ENCODE measurements around the gene GALNT7.

GALNT7 gene

DNA sequence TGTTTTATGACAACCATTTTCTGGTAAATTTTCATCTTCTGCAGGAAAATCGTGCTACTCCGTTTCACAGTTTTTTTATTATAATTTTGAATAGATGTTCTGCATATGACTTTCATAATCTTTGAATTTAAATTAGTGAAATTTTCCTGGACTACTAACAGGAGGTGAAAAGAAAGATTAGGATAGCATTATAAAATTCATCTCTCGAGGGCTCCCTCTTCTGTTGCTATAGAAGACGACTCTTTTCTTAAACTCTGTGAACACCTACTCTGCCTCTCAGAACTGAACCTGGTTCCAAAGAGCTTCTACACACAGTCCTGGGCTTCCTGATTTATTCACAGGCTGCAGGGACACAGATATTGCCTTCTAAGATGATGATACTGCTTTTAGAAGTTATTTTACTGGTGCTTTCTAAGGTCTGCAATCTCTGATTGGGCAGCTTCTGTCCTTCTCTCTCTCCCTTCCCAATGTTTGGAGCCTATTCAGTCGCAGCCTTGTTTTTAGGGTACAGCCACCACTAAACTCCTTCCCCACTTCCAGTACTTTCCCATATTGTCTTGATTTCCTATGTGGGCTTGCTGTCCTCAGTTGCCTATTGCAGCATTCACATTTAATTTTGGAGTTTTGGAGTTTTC, 192.1 kb downstream of the GALNT7 start:
- Mint-ChIP-seq H3K36me3 (no peaks in the 10 kb centered on the region), H3K27me3 (peaks cover 2% of the 10 kb centered on the region), H3K9me3 (ENCODE audit: low read depth) (no peaks in the 10 kb centered on the region)

DNA sequence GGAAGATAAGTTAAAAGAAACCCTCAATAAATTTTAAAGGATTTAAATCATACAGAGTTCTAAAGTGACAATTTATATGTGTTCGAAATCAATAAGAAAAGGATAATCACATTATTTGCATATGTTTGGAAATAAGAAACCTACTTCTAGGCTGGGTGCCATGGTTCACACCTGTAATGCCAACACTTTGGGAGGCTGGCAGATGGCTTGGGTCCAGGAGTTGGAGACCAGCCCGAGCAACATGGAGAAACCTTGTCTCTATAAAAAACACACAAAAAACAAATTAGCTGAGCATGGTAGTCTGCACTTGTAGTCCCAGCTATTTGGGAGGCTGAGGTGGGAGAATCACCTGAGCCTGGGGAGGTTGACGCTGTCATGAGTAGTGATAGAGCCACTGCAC, 194.1 kb downstream of the GALNT7 start:
- Mint-ChIP-seq H3K27ac (no peak overlapping the region), H3K4me1 (ENCODE audit: low read depth) (peaks cover 7% of the 10 kb centered on the region), H3K4me3 (no peak overlapping the region), H3K36me3 (no peaks in the 10 kb centered on the region), H3K27me3 (peaks cover 2% of the 10 kb centered on the region), H3K9me3 (ENCODE audit: low read depth) (no peaks in the 10 kb centered on the region)

More for the DNA sequence above, 192.1 kb downstream of the GALNT7 start:
- peaks cover 3% of the 10 kb centered on the region for H3K4me1 Mint-ChIP-seq (ENCODE audit: low read depth)
- no peak overlapping the region for H3K27ac Mint-ChIP-seq
- no peak overlapping the region for H3K4me3 Mint-ChIP-seq

DNA sequence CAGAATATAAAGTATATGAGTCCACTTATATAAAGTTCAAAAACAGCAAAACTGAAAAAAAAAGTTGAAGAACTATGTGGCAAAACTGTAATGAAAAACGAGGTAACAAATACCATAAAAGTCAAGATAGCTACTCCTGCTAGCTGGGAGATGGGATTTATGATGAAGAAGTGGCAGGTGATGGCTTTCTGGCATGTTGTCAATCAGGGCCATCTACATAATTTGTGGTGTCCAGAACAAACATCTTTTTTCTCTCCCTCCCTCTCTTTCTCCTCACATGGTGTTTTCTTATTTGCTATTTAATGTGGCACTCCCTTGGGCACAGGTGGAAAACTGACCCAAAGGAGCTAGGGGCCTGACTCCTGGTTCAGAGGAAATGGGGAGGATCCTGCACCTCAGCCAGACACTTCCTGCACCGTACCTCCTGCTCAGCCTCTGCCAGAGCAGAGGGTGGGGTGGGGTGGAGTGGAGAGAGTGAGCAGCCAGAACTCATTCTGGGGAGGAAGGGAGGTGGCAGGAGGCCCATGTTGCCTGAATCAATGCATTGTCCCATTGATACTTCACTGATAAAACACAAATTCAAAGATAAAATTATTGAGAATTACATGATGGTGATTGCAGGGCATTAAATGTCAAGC, 196.9 kb downstream of the GALNT7 start:
- H3K27me3 Mint-ChIP-seq, result no peaks in the 10 kb centered on the region
- no peaks in the 10 kb centered on the region for H3K9me3 Mint-ChIP-seq (ENCODE audit: low read depth)
- H3K4me1 Mint-ChIP-seq (ENCODE audit: low read depth), result peaks cover 17% of the 10 kb centered on the region
- no peaks in the 10 kb centered on the region for H3K36me3 Mint-ChIP-seq
- H3K4me3 Mint-ChIP-seq, result no peak overlapping the region
- no peak overlapping the region for H3K27ac Mint-ChIP-seq

DNA sequence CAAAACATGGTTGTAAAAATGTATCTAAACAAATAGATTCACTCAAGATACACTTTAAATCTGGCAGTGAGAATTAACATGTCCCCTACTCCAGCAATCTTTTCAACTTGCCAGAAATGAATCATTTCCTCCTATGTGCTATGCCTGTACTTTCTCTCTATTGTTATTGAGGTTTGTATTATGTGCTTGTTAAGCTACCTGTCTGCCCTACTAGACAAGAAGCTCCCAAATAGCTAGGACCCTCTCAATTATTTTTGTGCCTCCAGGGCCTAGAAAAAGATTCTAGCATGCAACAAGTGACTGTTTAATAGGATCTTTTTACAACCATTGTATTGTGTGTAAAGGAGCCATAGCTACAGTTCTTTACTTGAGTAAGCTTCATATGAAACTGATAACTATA, 198.7 kb downstream of the GALNT7 start:
- no peaks in the 10 kb centered on the region for H3K36me3 Mint-ChIP-seq
- no peak overlapping the region for H3K27ac Mint-ChIP-seq
- H3K27me3 Mint-ChIP-seq, result no peaks in the 10 kb centered on the region
- no peak overlapping the region for H3K4me3 Mint-ChIP-seq
- no peaks in the 10 kb centered on the region for H3K9me3 Mint-ChIP-seq (ENCODE audit: low read depth)
- H3K4me1 Mint-ChIP-seq (ENCODE audit: low read depth), result peaks cover 26% of the 10 kb centered on the region

DNA sequence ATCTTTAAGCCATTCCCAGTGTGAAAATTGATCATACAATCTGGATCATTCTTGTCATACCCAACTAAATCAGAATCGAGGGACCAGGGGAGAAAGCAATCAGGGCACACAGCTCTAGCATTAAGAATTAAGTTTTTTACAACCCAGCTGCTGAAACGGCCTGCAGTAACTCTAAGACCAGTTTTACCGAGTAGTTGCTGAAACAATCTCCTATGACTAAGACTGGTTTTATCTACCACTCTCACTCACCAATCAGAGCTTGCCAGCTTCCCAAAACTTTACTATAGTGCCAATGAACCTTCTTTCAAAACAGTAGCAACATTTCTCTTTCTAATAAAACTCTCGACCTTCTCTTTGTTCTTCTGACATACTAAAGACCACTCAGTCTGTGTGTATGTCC, 199.3 kb downstream of the GALNT7 start:
- H3K27ac Mint-ChIP-seq, result no peak overlapping the region

DNA sequence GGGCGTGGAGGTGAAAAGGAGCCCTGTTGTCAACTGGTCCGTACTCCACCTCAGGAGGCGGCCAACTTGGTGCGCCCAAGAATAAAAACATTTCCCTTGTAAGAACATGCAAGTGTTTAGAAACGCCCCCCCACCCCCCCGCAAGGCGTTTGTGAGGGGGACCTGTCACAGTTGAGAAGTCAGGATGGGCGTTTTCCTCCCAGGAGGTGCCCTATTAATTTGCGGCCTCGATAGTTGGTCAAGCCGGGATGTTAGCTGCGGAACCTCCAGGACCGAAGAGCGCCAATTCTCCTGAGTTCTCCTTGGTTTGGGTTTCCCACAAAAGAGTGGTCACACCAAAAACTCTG, 201.5 kb downstream of the GALNT7 start:
- Mint-ChIP-seq H3K4me1 (ENCODE audit: low read depth) (peaks cover 32% of the 10 kb centered on the region), H3K36me3 (peaks cover 3% of the 10 kb centered on the region), H3K27ac (peak overlapping the region; percentile 98), H3K27me3 (peaks cover 8% of the 10 kb centered on the region), H3K4me3 (peak overlapping the region; percentile 98), H3K9me3 (ENCODE audit: low read depth) (no peaks in the 10 kb centered on the region)

More for the DNA sequence above, 199.3 kb downstream of the GALNT7 start:
- Mint-ChIP-seq H3K4me3 (no peak overlapping the region), H3K4me1 (ENCODE audit: low read depth) (peaks cover 28% of the 10 kb centered on the region), H3K36me3 (no peaks in the 10 kb centered on the region), H3K9me3 (ENCODE audit: low read depth) (no peaks in the 10 kb centered on the region), H3K27me3 (peaks cover 2% of the 10 kb centered on the region)

DNA sequence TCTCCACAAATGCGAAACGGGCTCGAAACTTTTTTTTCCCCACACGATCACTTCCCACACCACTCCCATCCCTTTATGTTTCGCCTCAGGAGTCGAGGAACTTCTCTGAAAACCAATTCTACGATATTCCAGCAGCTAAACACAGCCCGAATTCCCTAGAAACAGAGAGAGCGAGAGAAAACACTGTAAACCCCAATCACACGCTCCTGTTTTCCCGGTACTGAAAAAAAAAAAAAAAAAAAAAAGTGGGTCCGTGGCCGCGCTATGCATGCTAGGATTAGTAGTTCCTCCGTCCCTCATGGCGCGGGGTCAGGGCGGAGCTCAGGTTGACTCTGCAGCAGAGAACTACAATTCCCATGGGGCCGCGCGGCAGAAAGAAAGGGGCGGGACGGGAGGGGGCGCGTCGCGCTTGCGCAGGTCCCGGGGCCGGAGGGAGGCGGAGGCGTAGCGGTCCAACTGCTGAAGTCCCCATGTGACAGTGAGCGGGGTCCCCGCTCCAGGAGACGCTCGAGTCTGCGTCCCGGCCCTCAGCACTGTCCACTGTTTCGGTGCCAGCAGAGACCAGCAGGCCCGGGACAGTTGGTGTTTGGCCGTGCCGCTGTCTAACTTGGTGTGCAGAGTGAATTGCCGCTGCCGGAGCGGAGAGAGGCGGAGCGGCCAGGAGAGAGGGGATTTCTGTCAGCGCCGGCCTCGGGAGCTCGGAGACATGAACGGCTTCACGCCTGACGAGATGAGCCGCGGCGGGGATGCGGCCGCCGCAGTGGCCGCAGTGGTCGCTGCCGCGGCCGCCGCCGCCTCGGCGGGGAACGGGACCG, 202.1 kb downstream of the GALNT7 start, which contains the start of gene SAP30:
Gene SAP30 (plus strand): TSS at position 478 of the 815 bp plus-strand sequence. CDS start 229 bp downstream, at position 707.
- H3K9me3 Mint-ChIP-seq (ENCODE audit: low read depth), result no peaks in the 10 kb centered on the region
- H3K27me3 Mint-ChIP-seq, result peaks cover 8% of the 10 kb centered on the region
- peak within 1 kb of the TSS; percentile 98 for H3K4me3 Mint-ChIP-seq
- H3K36me3 Mint-ChIP-seq, result peaks cover 3% of the 10 kb centered on the region
- peaks cover 29% of the 10 kb centered on the region for H3K4me1 Mint-ChIP-seq (ENCODE audit: low read depth)
- H3K27ac Mint-ChIP-seq, result peak within 1 kb of the TSS; percentile 98

DNA sequence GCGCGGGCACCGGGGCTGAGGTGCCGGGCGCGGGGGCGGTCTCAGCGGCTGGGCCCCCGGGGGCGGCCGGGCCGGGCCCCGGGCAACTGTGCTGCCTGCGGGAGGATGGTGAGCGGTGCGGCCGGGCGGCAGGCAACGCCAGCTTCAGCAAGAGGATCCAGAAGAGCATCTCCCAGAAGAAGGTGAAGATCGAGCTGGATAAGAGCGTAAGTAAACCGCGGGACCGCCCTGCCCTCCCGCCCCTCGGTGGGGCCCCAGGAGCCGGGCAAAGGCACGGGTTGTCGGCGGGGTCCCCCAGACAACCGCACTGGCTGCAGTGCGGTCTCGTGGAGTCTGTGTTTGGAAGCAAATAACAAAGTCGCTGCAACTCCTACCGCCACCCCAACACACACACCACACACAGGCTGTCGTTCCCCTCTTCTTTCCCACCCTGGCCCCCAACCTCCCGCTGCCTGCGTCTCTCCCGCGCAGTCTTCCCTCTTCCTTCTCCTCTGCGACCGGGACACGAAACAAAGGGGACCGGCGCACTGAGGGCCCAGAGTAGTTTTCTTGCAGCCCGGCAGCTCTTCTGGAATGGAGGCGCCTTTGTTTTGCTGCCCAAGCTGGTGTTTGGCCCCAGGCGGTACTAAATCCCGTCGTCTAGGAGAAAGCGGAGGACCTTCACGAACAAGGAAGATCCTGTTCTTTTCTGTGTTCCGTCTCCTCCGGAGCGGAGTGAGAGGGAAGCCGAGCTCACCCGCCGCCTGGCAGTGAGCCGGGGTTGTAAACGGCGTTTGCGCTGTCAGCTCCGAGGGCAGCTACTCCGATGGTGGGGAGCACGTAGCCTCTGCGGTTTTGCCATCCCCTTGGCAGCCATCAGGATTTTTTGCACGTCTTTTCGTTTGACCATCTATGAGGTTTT, 202.9 kb downstream of the GALNT7 start:
- Mint-ChIP-seq H3K27ac (peak overlapping the region; percentile 66), H3K4me1 (ENCODE audit: low read depth) (peaks cover 29% of the 10 kb centered on the region), H3K36me3 (peaks cover 3% of the 10 kb centered on the region), H3K27me3 (peaks cover 10% of the 10 kb centered on the region), H3K9me3 (ENCODE audit: low read depth) (no peaks in the 10 kb centered on the region), H3K4me3 (peak overlapping the region; percentile 93)

All from activated naive CD8-positive, alpha-beta T cell (primary cell).